ENCODE results near the gene BLTP3B.

DNA sequence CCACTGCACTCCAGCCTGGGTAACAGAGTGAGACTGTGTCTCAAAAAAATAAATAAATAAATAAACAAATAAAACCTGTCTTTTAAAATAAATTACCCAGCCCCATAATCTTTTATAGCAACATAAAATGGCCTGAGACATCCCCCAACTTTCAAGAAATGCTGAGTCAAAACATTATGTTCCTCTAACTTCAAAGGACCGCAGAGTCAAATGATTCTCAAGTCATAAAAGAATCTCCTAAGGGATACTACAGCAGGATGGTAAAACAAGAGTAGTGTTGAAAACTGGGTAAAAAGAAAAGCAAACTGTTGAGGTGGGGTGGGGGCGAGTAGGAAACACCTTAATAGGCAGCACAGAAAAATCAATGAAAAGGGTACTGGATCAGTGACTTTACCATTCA lies 9.5 kb downstream of the BLTP3B start:
- TF ChIP-seq CTCF (IDR thresholded peaks at IDR 0.05; ENCODE audit: low read depth, low read length, poor library complexity, severe bottlenecking) (no peak), EZH2phosphoT487 (IDR thresholded peaks at IDR 0.05; ENCODE audit: borderline replicate concordance, low read length) (no peak)
